Pancreas (tissue), 10 donors: Measurements from ENCODE around the gene UFD1. TPM values are rescaled to one million over a fixed set of nuclear protein-coding genes. Genes with fewer than 3 reads are reported as not detected.

ENCODE experiments used
- ATAC-seq, 4 donors: fragments of 200-7000 bp; cut with Tn5 transposase; one replicate each; pipeline versions ENCODE4 v1.8.0 to v1.9.1; 2020; ENCODE audit warnings: mild to moderate bottlenecking in 4 of 4, moderate library complexity in 4 of 4
- DNase-seq, 6 donors: peaks; one replicate each; pipeline ENCODE4 v3.0.0-alpha.2; 2020
- FAIRE-seq: peaks from 2 replicates; lab custom pipeline; 2012; peaks lifted over from hg19 to GRCh38; lab: Jason Lieb, UNC
- H3K27ac ChIP-seq, 4 donors: fragments of 200-600 bp; sonication (generic); 1 replicate in 3 of 4; 2 replicates in 1 of 4; pipeline versions ENCODE4 v1.5.0 to v1.8.0; 2020
- H3K27me3 ChIP-seq, 4 donors: fragments of 200-600 bp; one replicate each; pipeline ENCODE4 v1.8.0; 2021
- H3K36me3 ChIP-seq, 3 donors: fragments of 200-600 bp; sonication (generic) in 1 of 3; one replicate each; pipeline versions ENCODE4 v1.5.0 to v1.8.0; 2020 to 2021
- H3K4me1 ChIP-seq, 3 donors: fragments of 200-600 bp; one replicate each; pipeline ENCODE4 v1.8.0; 2021
- H3K4me3 ChIP-seq, 4 donors: fragments of 200-600 bp; sonication (generic) in 2 of 4; one replicate each; pipeline versions ENCODE4 v1.5.0 to v1.8.0; 2020 to 2021
- H3K9me3 ChIP-seq, 4 donors: fragments of 200-600 bp; one replicate each; pipeline ENCODE4 v1.8.0; 2021
- WGBS, 2 donors: extraction: QIAGEN DNeasy Blood & Tissue Kit; methylation state at CpG; one replicate each; pipeline ENCODE4 v1.1.7; 2013; 5-methylcytosine and 5-hydroxymethylcytosine counted together
- intact Hi-C, 3 donors: fragments of 100-400 bp; cut with DNase I; formaldehyde crosslinking; loops; one replicate each; pipeline versions ENCODE4 v1.11.1 to v1.14.2; 2022
- polyA plus RNA-seq, 2 donors: library from polyadenylated mRNA; stranded (reverse); fragments of 200-250 nt; gene quantifications; one replicate each; pipeline ENCODE4 v1.2.3, GENCODE V29; 2013
- total RNA-seq, 6 donors: library from RNA; stranded (reverse); fragmentation: NEBNext Ultra II Directional in 4 of 6; extraction: Animal tissue kit (Norgen Biotek cat#: 25700) in 4 of 6; gene quantifications; one replicate each; pipeline versions ENCODE4 v1.2.1 to v1.2.4, GENCODE V29; 2021 to 2023
- TF ChIP-seq, protein P1 (sequence below), 4 donors: fragments of 200-600 bp; sonication (generic) in 3 of 4; IDR thresholded peaks; one replicate each; pipeline versions ENCODE4 v1.5.0 to v1.8.0; 2021; ENCODE audit warnings: antibody characterized with exemption in 4 of 4
- donor health status: healthy with polysubstance abuse.
- donor health status: DM: no; HTN: no; CAD: no; lungs with moderate emphysema.
- donor health status: DM: no; HTN: no; CAD: no.
- donor health status: control.
- donor health status: control.
- donor health status: Bipolar disorder and iron deficiency.
- donor health status: DM: yes; HTN: yes; CAD: no.
- donor health status: DM: no; HTN: no; CAD: no.
- donor health status: DM: no; HTN: no; CAD: no.
- donor health status: DM: yes; HTN: yes; CAD: no.

Gene UFD1
- total and polyA plus RNA-seq, 8 donors: 14.2 to 37.9 (median 23.5) TPM

DNA sequence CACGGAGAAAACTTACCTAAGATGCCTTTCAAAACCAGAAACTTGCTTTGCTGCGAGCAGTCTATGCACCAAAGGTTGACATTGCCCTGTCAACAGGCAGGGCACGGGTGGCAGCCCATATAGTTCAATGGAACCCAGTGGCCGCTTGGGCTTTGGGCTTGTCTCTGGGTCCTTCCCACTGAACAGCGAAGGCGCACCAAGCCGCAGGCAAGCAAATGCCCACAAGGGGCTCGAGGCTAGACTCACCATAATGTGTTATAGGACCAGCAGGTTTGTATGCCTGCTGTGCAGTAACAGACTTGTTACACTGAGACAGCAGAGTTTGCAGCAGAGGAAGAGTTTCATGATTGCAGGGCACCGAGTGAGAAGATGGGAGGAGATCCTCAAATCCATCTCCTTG is 24.9 kb upstream of the UFD1 start:
- Histone ChIP-seq H3K27ac (no peak overlapping the region), H3K27me3 (no peaks in the 10 kb centered on the region), H3K9me3 (no peaks in the 10 kb centered on the region), H3K4me3 (no peak overlapping the region), H3K36me3 (no peaks in the 10 kb centered on the region), H3K4me1 (no peaks in the 10 kb centered on the region)
- WGBS, 2 donors: 89 to 90% methylated on average over 9 of the region's 9 CpGs
- TF ChIP-seq, protein P1, sequence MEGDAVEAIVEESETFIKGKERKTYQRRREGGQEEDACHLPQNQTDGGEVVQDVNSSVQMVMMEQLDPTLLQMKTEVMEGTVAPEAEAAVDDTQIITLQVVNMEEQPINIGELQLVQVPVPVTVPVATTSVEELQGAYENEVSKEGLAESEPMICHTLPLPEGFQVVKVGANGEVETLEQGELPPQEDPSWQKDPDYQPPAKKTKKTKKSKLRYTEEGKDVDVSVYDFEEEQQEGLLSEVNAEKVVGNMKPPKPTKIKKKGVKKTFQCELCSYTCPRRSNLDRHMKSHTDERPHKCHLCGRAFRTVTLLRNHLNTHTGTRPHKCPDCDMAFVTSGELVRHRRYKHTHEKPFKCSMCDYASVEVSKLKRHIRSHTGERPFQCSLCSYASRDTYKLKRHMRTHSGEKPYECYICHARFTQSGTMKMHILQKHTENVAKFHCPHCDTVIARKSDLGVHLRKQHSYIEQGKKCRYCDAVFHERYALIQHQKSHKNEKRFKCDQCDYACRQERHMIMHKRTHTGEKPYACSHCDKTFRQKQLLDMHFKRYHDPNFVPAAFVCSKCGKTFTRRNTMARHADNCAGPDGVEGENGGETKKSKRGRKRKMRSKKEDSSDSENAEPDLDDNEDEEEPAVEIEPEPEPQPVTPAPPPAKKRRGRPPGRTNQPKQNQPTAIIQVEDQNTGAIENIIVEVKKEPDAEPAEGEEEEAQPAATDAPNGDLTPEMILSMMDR (IDR thresholded peaks at IDR 0.05): no peak
- DNase-seq: no peak
- FAIRE-seq: no peak
- no peak for ATAC-seq
- intact Hi-C loops: no loop called here

DNA sequence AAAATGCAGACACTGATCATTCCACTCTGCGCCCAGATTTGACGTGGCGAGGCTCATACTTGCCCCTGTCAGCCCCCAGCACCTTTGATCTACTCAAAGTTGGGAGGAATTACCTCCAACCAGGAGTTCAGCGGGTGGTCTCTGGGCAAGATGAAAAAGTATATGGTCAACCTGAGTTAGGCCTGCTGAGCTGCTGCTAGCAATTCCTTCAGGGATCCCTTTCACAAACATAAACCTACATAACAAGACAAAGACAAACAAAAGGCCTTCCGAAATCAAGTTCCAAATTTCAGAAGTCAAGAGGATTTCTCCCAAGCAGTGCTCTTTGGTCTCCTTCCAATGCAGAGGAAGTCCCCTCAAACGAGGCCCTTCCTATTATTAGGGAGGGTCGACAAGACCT is 24.4 kb upstream of the UFD1 start:
- DNase-seq: no peak
- H3K4me3 ChIP-seq: no peak overlapping the region
- intact Hi-C loops: no loop called here
- no peak overlapping the region for H3K27ac ChIP-seq
- H3K27me3 ChIP-seq: no peaks in the 10 kb centered on the region
- no peaks in the 10 kb centered on the region for H3K36me3 ChIP-seq
- 80 to 83% methylated on average over 7 of the region's 7 CpGs for WGBS, 2 donors
- H3K4me1 ChIP-seq: no peaks in the 10 kb centered on the region
- TF ChIP-seq, protein P1 (IDR thresholded peaks at IDR 0.05): no peak
- no peak for ATAC-seq
- no peak for FAIRE-seq
- no peaks in the 10 kb centered on the region for H3K9me3 ChIP-seq

DNA sequence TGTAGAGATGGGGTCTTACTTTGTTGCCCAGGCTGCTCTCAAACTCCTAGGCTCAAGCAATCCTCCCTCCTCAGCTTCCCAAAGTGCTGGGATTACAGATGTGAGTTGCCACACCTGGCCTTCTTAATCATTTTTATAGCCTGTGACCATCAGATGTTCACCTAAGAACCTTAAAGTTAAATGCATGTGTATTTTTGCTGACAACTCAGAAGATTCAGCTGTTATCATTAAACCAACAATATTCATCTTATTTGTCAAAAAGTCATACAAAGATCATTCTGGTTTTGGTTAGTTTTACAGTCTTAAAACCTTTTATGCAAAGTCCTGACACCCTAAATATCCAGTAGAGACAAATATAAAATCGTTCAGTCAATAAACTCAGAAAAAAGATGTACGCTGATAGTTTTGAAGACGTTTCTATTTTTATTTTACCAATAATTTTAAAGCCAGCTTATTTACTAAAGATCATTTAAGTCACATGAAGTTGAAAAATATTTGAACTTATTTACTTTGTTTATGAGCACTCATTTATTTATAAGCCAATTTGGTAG is 23.0 kb upstream of the UFD1 start:
- no peak for FAIRE-seq
- no peaks in the 10 kb centered on the region for H3K9me3 ChIP-seq
- WGBS, 2 donors: 72 to 79% methylated on average over 3 of the region's 3 CpGs
- DNase-seq: no peak
- H3K27me3 ChIP-seq: no peaks in the 10 kb centered on the region
- H3K27ac ChIP-seq: no peak overlapping the region
- intact Hi-C loops: no loop called here
- TF ChIP-seq, protein P1 (IDR thresholded peaks at IDR 0.05): no peak
- H3K36me3 ChIP-seq: no peaks in the 10 kb centered on the region
- ATAC-seq: no peak
- no peaks in the 10 kb centered on the region for H3K4me1 ChIP-seq
- H3K4me3 ChIP-seq: no peak overlapping the region

DNA sequence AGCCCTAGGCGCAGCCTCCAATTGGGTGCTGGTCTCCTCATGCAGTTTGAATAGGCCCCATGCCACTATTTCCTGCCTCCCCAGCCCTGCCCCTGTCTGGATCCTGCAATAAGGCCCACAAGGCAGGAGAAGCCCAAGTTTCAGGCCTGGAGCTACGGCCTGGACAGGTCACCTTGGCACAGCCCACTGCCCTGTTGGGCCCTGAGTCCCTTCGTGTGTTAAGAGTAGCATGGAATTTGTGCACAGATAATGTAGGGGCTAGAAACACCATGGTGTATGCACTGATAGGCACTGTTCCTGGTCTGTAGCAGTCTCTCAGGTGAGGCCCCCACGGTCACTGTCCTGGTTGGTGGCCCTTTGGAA is 20.9 kb upstream of the UFD1 start:
- no peaks in the 10 kb centered on the region for H3K4me1 ChIP-seq
- TF ChIP-seq, protein P1 (IDR thresholded peaks at IDR 0.05): no peak
- FAIRE-seq (no peak), DNase-seq (no peak), ATAC-seq (no peak)
- no peaks in the 10 kb centered on the region for H3K36me3 ChIP-seq
- no peak overlapping the region for H3K4me3 ChIP-seq
- 92 to 97% methylated on average over 4 of the region's 4 CpGs for WGBS, 2 donors
- no peaks in the 10 kb centered on the region for H3K9me3 ChIP-seq
- H3K27ac ChIP-seq: no peak overlapping the region
- H3K27me3 ChIP-seq: no peaks in the 10 kb centered on the region
- intact Hi-C loops: no loop called here

DNA sequence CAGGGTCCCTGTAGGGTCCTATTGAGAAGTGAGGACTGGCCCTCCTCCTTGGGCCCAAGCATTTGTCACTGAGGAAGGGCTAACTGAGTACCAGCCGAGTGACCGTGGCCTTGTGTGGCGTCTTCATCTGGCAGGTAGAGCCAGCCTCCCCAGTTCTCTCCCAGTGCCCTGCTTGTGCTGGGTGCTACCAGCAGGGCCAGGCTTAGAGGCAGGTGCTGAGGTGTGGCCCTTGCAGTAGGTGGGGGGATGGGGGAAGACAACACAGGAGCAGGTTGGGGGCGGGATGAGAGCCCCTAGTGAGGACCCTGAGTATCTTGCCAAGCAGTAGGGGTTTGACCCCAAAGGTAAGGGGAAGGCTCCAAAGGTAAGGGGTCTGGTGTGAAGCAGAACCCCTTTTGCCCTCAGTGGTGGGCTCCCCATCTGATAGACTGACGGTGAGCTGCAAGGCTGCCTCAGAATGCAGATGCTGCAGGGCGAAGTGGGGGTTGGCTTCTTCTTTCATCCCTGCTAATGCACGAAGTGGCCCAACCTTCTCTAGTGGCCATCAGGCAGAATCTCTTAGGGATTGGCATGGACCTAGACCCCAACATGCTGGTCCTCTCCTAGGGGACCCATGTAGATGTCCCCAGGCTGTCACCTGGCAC is 20.4 kb upstream of the UFD1 start:
- ATAC-seq (no peak), FAIRE-seq (no peak), DNase-seq (no peak)
- intact Hi-C loops: no loop called here
- Histone ChIP-seq H3K27me3 (no peaks in the 10 kb centered on the region), H3K36me3 (no peaks in the 10 kb centered on the region), H3K4me3 (no peak overlapping the region), H3K27ac (no peak overlapping the region), H3K9me3 (no peaks in the 10 kb centered on the region), H3K4me1 (no peaks in the 10 kb centered on the region)
- TF ChIP-seq, protein P1 (IDR thresholded peaks at IDR 0.05): no peak
- WGBS, 2 donors: 90 to 94% methylated on average over 7 of the region's 7 CpGs
